NCI-H1436 treated with DMSO at 0.1 percent for 48 hours (cell line): Measurements from ENCODE around the gene NXPE3.
A peak's percentile ranks its signal among the peaks of the same experiment; 100 is the strongest.
"Not testable (repeated sequence)": the region's sequence is repeated elsewhere in the genome, so short reads cannot be mapped to it uniquely, and the experiment has no call there.

Source experiments
- DNase-seq: peaks from one replicate; lab custom pipeline; 2025; lab: John Stamatoyannopoulos, UW

The NXPE3 gene

GRCh38 chr3:101779047-101779821 lies at the start of gene NXPE3:
Gene NXPE3 (plus strand): TSS chr3:101779211. CDS start chr3:101785597, 6,386 bp downstream.
- DNase-seq, result peak; percentile 55

- no peak for DNase-seq
Observed at GRCh38 chr3:101729586-101729985, 49.4 kb upstream of the NXPE3 start.

GRCh38 chr3:101730839-101731238 lies 48.2 kb upstream of the NXPE3 start:
- no peak for DNase-seq

- no peak for DNase-seq
Observed at GRCh38 chr3:101732240-101732641, 46.8 kb upstream of the NXPE3 start.

- no peak for DNase-seq
Observed at GRCh38 chr3:101735833-101736232, 43.2 kb upstream of the NXPE3 start.

DNA sequence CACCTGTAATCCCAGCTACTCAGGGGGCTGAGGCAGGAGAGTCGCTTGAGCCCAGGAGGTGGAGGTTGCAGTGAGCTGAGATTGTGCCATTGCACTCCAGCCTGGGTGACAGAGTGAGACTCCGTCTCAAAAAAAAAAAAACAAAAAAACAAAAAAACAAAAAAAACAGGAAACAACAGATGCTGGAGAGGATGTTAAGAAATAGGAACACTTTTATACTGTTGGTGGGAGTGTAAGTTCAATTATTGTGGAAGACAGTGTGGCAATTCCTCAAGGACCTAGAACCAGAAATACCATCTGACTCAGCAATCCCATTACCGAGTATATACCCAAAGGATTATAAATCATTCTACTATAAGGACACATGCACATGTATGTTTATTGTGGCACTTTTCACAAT lies 37.1 kb upstream of the NXPE3 start:
- not testable (repeated sequence) for DNase-seq

GRCh38 chr3:101744811-101745210 lies 34.2 kb upstream of the NXPE3 start:
- DNase-seq, result no peak

- not testable (repeated sequence) for DNase-seq
Observed at GRCh38 chr3:101745934-101746333, 33.1 kb upstream of the NXPE3 start.

DNA sequence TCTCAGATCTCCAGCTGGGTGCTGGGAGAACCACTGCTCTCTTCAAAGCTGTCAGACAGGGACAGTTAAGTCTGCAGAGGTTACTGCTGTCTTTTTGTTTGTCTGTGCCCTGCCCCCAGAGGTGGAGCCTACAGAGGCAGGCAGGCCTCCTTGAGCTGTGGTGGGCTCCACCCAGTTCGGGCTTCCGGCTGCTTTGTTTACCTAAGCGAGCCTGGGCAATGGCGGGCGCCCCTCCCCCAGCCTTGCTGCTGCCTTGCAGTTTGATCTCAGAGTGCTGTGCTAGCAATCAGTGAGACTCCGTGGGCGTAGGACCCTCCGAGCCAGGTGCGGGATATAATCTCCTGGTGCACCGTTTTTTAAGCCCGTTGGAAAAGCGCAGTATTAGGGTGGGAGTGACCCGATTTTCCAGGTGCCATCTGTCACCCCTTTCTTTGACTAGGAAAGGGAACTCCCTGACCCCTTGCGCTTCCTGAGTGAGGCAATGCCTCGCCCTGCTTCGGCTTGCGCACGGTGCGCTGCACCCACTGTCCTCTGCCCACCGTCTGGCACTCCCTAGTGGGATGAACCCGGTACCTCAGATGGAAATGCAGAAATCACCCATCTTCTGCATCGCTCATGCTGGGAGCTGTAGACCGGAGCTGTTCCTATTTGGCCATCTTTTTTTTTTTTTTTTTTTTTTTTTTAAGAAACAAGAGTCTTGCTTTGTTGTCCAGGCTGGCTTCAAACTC lies 25.5 kb upstream of the NXPE3 start:
- DNase-seq, result not testable (repeated sequence)

GRCh38 chr3:101758224-101758623 lies 20.8 kb upstream of the NXPE3 start:
- DNase-seq, result no peak

GRCh38 chr3:101762041-101762646 lies 16.9 kb upstream of the NXPE3 start:
- no peak for DNase-seq

DNA sequence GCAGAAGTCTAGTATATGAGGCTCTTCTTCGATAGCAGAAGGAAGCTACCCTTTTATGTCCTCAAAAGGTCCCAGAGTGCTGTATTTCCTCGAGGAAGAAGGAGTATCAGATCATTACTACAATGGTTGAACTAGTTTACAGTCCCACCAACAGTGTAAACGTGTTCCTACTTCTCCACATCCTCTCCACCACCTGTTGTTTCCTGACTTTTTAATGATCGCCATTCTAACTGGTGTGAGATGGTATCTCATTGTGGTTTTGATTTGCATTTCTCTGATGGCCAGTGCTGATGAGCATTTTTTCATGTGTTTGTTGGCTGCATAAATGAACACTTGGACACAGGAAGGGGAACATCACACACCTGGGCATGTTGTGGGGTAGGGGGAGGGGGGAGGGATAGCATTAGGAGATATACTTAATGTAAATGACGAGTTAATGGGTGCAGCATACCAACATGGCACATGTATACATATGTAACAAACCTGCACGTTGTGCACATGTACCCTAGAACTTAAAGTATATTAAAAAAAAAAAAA lies 1.2 kb upstream of the NXPE3 start:
- DNase-seq, result not testable (repeated sequence)

DNA sequence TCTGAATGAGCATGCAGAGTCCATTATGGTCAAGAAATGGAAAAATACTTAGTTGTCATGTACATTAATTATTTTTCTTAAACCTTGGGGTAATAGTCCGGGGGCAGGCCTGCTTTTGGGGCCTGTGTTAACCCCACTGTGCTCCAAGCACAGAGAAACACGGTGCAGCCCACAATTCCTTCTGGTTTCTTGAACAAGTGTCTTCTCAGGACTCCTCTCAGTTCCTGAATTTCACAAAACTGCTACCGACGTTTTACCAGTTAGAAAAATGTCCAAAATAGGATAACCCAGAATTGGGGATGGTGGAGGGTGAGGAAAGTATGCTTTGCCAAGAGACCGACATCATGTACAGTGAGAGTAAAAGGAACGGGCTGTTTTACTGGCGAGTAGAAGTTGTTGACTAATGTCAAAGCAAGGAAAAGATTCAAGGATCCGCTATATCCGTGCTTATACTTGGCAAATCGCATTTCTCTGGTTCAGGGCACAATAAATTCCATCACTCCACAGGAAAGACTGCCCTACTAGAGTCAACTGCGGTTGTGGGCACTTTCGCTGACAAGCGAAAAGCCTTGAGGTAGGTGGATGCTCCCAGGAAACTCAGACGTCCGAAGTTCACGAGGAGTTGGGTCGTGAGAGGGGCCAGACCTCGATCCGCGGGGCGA lies 495 bp upstream of the NXPE3 start:
- DNase-seq, result no peak

GRCh38 chr3:101779822-101780381 lies 891 bp downstream of the NXPE3 start:
- no peak for DNase-seq

GRCh38 chr3:101780661-101781060 lies 1.6 kb downstream of the NXPE3 start:
- no peak for DNase-seq

DNA sequence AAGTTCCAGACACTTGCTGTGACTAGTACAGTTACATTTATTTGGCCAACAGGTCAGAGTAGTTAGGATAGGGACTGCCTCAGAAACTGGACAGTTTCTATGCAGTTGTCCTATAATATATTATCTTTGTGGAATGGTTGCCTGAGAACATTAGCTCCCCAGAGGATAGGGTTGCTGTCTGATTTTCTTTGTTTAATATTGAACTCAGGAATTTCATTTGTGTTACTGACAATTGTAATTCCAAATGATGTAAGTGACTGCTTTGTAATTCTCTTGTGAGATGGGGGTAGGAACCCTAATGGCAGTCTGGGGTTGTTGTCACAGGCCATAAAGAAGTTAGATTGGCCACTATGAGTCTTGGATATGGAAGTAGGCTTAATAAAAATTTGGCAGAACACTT lies 2.2 kb downstream of the NXPE3 start:
- no peak for DNase-seq

DNA sequence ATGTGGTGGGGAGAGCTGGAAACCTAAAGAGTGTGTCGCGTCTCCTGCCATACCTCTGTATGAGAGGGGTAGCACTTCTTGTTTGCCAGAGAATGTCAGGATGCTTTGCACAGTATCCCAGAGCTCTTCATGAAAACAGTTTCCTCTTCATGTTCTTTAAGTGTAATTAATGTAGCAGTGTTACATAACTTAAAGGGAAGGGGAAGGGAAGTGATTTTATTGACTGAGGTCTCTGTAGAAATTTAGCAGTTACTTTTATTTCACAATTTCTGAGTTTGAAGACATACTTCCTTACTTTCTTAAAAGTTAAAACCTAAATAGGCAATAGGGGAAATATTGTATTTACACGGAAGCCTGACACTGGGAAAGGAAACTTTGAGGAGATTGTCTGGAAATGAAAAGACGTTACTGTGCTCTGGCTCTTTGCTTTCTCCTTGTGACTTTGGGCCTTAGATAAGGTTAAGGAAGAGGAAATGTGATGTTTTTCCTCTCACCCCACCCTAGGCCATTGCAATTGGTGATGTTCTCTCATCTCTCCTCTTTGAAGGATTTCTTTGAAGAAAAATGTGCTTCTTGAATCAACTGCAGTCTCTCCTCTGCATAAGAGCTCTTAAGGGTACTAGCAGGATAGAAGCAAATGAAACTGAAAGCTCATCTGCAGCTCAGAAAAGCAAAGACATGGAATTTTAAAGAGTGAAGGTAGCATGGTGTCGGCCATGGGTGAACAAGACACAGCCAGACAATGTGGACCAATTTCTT lies 6.0 kb downstream of the NXPE3 start:
- no peak for DNase-seq

GRCh38 chr3:101791778-101792177 lies 12.8 kb downstream of the NXPE3 start:
- no peak for DNase-seq

DNA sequence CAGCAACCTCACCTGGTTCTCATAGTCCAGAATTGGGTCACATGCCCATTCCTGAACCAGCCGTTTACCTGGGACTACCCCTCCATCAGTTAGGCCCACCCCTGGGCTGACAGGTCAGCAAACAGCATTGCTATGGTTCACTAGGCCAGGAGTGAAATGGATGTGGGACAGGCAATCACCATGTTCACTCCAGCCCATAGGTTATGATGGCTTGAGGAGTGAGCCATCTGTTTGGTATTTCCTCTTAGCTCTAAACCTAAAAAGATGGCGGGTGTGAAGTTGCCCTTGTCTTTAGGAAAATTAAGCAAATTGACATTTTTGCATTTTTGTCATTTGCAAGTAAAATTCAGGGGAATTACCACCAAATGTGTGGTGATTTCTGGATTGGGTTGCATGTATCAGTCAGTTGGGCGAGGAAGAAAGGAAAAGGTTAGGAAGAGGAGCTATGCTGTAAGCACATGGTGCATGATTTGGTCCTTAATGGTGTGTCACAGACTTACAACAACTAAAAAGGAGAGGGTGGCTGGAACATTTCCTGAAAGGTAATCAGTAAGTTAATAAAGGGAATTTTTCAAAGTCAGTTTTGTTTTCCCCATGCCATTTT lies 17.2 kb downstream of the NXPE3 start:
- no peak for DNase-seq

DNA sequence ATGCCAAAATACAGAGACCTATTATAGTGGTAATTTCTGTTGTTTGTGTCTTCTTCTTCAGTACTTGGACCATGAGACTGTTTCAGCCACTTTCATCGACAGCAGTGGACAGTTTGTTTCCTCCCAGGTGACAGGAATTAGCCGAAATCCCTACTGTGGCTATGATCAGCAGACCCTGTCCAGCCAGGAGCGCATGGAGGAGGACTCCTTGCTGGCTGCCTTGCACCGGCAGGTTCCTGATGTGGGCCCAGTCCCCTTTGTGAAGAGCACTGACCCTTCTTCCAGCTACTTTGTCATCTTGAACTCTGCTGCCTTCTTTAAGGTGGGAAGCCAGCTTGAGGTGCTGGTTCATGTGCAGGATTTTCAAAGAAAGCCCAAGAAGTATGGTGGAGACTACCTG lies 22.2 kb downstream of the NXPE3 start:
- DNase-seq, result no peak

DNA sequence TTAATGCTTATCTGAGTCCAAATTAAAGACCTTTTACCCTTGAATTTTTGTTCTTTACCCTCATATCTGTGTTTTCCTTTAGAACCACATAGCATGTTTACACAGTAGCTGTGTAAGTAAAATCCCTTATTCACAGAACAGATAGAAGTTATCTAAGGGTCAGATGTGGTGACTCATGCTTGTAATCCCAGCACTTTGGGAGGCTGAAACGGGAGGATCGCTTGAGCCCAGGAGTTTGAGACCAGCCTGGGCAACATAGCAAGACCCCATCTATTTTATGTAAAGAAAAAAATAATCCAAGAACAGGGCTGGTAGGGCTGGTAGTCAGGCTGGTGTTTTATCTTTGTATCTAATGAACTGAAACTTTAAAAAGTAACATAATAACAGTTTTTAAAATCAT lies 23.2 kb downstream of the NXPE3 start:
- DNase-seq, result no peak
